ENCODE measurements around the gene NUP214. TPM values are rescaled to one million over a fixed set of nuclear protein-coding genes. Genes with fewer than 3 reads are reported as not detected.

NUP214 gene
- total RNA-seq: 10 to 100 TPM; 43.8 to 51.3 TPM

GRCh38 chr9:131125288-131126058 lies at the start of gene NUP214:
Gene NUP214, plus strand, starts transcription at chr9:131125586. Its CDS starts 119 bp downstream, at chr9:131125705.
- Mint-ChIP-seq H3K36me3 (ENCODE audit: low read depth) (peaks cover 29% of the 10 kb centered on the region), H3K27me3 (no peaks in the 10 kb centered on the region), H3K4me1 (peaks cover 35% of the 10 kb centered on the region), H3K9me3 (no peaks in the 10 kb centered on the region), H3K27ac (peak within 1 kb of the TSS; percentile 94), H3K4me3 (peak within 1 kb of the TSS; percentile 95)
- DNase-seq: peak; percentile 100
- ChIA-PET CTCF (interaction anchor here (0.5 to 1.7 kb wide), 4 partner anchors 10 to 211 kb away, joined by 3 to 6 read pairs (median 4); no protein-coding TSS in a partner anchor), POLR2A (interaction anchor here (0.6 to 2.2 kb wide), 45 partner anchors 8 to 1819 kb away, joined by 3 to 19 read pairs (median 4); partner anchors contain the start of genes AIF1L, DDX31, EXOSC2 and FAM78A)

- ChIA-PET CTCF (no interaction called here), POLR2A (no interaction called here)
- Mint-ChIP-seq H3K27me3 (no peaks in the 10 kb centered on the region), H3K4me1 (no peaks in the 10 kb centered on the region), H3K4me3 (no peak overlapping the region), H3K9me3 (no peaks in the 10 kb centered on the region), H3K36me3 (ENCODE audit: low read depth) (no peaks in the 10 kb centered on the region), H3K27ac (no peak overlapping the region)
- no peak for DNase-seq
These were observed 48.8 kb upstream of the NUP214 start for GRCh38 chr9:131076347-131077195.

DNA sequence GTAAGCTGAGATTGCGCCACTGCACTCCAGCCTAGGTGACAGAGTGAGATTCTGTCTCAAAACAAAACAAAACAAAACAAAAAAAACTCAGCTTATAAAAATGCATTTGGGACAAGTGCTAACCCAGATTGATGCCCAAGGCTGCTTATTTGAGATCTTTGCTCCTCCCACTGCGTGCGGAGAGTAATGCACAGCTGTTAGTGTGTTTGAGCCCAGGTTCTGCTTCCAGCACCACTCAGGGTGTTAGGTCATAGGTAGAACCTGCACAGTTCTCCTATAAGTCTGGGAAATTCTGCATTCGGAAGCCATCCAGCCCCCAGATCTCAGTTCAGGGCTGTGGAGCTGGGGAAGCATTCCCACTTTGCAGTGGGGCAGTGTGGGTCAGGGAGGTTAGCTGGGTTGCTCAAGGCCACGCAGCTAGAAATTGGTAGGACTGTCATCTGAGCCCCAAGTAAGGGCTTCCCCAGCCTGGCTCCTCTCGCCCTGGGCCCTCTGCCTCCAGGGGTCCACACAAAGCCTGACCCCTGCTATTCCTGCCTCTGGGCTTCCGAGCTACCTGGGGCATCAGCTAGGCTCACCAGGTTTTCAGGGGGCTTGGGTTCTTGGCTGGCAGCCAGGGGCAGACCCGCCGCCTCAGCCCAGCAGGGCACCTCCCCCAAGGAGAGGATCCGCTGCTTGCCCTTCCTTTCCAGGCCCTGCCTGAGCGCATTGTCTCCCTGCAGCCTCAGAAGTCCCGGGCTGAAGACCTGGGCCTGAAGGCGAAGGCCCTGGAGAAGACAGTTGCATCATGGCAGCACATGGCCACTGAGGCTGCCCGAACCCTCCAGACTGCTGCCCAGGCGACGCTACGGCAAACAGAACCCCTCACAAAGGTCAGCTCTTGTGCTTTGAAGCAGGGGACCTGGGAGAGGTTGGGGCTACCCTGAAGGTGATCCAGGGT lies 46.7 kb upstream of the NUP214 start:
- no peaks in the 10 kb centered on the region for H3K36me3 Mint-ChIP-seq (ENCODE audit: low read depth)
- no peak overlapping the region for H3K27ac Mint-ChIP-seq
- H3K4me1 Mint-ChIP-seq: no peaks in the 10 kb centered on the region
- ChIA-PET POLR2A (no interaction called here), CTCF (no interaction called here)
- no peaks in the 10 kb centered on the region for H3K9me3 Mint-ChIP-seq
- peaks cover 5% of the 10 kb centered on the region for H3K27me3 Mint-ChIP-seq
- no peak for DNase-seq
- H3K4me3 Mint-ChIP-seq: no peak overlapping the region

DNA sequence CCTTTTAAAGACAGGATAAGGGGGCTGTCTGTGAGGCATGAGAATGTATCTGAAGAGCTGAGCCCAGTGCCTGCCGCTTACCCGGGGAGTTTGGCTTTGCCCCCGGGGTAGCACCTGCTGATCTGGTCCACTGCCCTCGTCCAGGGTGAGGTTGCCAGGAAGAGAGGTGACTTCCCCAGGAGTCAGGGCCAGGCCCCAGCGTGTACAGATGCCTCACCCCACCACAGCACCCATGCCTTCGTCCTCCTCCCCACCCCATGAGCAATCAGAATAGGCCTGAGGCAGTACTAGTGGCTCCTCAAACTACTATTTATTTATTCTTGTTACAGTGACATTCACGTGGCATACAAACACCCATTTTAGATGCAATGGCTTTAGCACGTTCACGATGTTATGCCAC lies 44.8 kb upstream of the NUP214 start:
- H3K27ac Mint-ChIP-seq: no peak overlapping the region
- no peaks in the 10 kb centered on the region for H3K9me3 Mint-ChIP-seq
- no peaks in the 10 kb centered on the region for H3K36me3 Mint-ChIP-seq (ENCODE audit: low read depth)
- POLR2A ChIA-PET: interaction anchor here (1.2 kb wide), 1 partner anchor 45 kb away, joined by 3 read pairs; the partner anchor contains the start of gene NUP214
- no peaks in the 10 kb centered on the region for H3K4me1 Mint-ChIP-seq
- CTCF ChIA-PET: no interaction called here
- DNase-seq: no peak
- peaks cover 7% of the 10 kb centered on the region for H3K27me3 Mint-ChIP-seq
- no peak overlapping the region for H3K4me3 Mint-ChIP-seq

DNA sequence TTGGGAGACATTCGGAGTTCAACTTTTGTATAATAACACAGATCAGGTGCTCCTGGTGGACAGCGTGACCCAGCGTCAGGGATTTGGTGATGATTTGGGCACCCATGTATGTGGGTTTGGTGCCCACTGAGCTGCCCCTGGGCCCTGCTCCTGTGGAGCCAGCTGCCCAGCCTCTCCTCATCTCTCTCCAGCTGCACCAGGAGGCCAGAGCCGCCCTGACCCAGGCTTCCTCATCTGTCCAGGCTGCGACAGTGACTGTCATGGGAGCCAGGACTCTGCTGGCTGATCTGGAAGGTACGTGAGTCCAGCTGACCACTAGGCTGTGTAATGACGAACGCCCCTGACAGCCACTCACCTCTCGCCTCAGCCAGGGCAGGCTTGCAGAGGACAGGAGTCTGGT lies 43.5 kb upstream of the NUP214 start:
- ChIA-PET POLR2A (no interaction called here), CTCF (no interaction called here)
- Mint-ChIP-seq H3K36me3 (ENCODE audit: low read depth) (no peaks in the 10 kb centered on the region), H3K27me3 (peaks cover 7% of the 10 kb centered on the region), H3K27ac (no peak overlapping the region), H3K4me3 (no peak overlapping the region), H3K9me3 (no peaks in the 10 kb centered on the region), H3K4me1 (no peaks in the 10 kb centered on the region)
- no peak for DNase-seq

- Mint-ChIP-seq H3K4me1 (no peaks in the 10 kb centered on the region), H3K36me3 (ENCODE audit: low read depth) (no peaks in the 10 kb centered on the region), H3K4me3 (no peak overlapping the region), H3K9me3 (no peaks in the 10 kb centered on the region), H3K27me3 (peaks cover 7% of the 10 kb centered on the region), H3K27ac (no peak overlapping the region)
- CTCF ChIA-PET: interaction anchor here (1.1 kb wide), 1 partner anchor 37 kb away, joined by 3 read pairs; no protein-coding TSS in a partner anchor
- DNase-seq: no peak
- POLR2A ChIA-PET: no interaction called here
These were observed 42.4 kb upstream of the NUP214 start for GRCh38 chr9:131082774-131083512.

DNA sequence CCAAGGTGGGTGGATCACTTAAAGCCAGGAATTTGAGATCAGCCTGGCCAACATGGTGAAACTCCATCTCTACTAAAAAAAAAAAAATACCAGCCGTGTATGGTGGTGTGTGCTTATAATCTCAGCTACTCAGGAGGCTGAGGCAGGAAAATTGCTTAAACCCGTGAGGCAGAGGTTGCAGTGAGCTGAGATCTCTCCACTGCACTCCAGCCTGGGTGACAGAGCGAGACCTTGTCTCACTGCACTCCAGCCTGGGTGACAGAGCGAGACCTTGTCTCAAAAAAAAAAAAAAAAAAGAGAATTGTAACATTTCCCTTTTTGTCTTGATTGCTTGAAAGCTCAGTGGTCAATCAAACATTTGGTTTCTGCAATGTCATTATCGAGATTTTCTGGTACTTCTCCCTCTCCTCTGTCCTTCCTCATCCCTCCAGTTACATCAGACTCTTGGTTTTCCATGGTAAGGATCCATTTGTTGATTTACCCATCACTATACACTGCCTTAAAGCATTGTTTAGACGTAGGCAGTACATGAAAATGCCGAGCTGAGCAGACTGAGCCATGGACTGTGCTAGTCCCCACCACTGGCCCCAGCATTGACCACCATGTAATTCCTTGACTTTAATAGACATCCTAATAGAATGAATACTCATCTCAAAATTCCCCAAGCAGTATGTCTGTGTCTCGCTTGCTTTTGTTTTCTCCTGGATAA lies 40.6 kb upstream of the NUP214 start:
- ChIA-PET CTCF (interaction anchor here (1.2 to 1.4 kb wide), 2 partner anchors 10 to 27 kb away, joined by 3 to 4 read pairs; no protein-coding TSS in a partner anchor), POLR2A (no interaction called here)
- Mint-ChIP-seq H3K4me3 (no peak overlapping the region), H3K27ac (no peak overlapping the region), H3K36me3 (ENCODE audit: low read depth) (no peaks in the 10 kb centered on the region), H3K9me3 (no peaks in the 10 kb centered on the region), H3K27me3 (peaks cover 7% of the 10 kb centered on the region), H3K4me1 (no peaks in the 10 kb centered on the region)
- no peak for DNase-seq

DNA sequence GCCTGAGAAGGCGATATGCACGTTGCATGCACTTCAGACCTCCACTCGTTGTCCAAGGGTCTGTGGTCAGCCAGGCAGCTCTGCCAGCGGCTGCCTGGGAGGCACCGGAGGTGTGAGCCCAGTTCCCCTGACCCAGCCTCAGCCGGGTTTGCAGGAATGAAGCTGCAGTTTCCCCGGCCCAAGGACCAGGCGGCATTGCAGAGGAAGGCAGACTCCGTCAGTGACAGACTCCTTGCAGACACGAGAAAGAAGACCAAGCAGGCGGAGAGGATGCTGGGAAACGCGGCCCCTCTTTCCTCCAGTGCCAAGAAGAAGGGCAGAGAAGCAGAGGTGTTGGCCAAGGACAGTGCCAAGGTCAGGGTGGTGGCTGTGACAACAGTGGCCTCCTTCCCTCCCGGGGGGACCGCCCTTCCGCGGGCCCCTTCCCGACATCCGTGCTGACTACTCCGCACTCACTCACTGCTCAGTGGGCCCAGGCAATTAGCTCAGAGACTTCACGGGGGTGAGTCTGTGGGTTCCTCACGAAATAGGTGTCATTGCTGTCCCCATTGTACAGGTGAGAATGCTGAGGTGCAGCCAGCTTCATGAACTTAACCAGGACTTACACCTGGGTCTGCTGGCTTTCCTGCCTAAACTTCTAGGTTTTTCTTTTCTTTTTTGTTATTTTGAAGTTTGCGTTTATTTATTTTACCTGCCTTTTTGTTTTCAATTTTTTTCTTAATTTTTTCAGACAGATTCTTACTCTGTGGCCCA lies 39.8 kb upstream of the NUP214 start:
- H3K36me3 Mint-ChIP-seq (ENCODE audit: low read depth): no peaks in the 10 kb centered on the region
- H3K9me3 Mint-ChIP-seq: no peaks in the 10 kb centered on the region
- DNase-seq: no peak
- H3K27me3 Mint-ChIP-seq: peaks cover 7% of the 10 kb centered on the region
- POLR2A ChIA-PET: no interaction called here
- CTCF ChIA-PET: interaction anchor here (1.2 kb wide), 1 partner anchor 9 kb away, joined by 4 read pairs; no protein-coding TSS in a partner anchor
- no peak overlapping the region for H3K27ac Mint-ChIP-seq
- H3K4me1 Mint-ChIP-seq: no peaks in the 10 kb centered on the region
- H3K4me3 Mint-ChIP-seq: no peak overlapping the region

GRCh38 chr9:131087354-131087893 lies 38.0 kb upstream of the NUP214 start:
- H3K4me3 Mint-ChIP-seq: no peak overlapping the region
- DNase-seq: no peak
- H3K9me3 Mint-ChIP-seq: no peaks in the 10 kb centered on the region
- H3K27ac Mint-ChIP-seq: no peak overlapping the region
- peaks cover 4% of the 10 kb centered on the region for H3K27me3 Mint-ChIP-seq
- no peaks in the 10 kb centered on the region for H3K4me1 Mint-ChIP-seq
- no peaks in the 10 kb centered on the region for H3K36me3 Mint-ChIP-seq (ENCODE audit: low read depth)
- POLR2A ChIA-PET: interaction anchor here (1.0 kb wide), 1 partner anchor 38 kb away, joined by 4 read pairs; the partner anchor contains the start of gene NUP214
- CTCF ChIA-PET: no interaction called here

- no peaks in the 10 kb centered on the region for H3K36me3 Mint-ChIP-seq (ENCODE audit: low read depth)
These were observed 35.2 kb upstream of the NUP214 start for GRCh38 chr9:131090025-131090787.

More at GRCh38 chr9:131090025-131090787, 35.2 kb upstream of the NUP214 start:
- no peak overlapping the region for H3K4me3 Mint-ChIP-seq
- no peak for DNase-seq
- H3K27ac Mint-ChIP-seq: no peak overlapping the region
- H3K27me3 Mint-ChIP-seq: peaks cover 12% of the 10 kb centered on the region
- ChIA-PET CTCF (no interaction called here), POLR2A (no interaction called here)
- H3K4me1 Mint-ChIP-seq: no peaks in the 10 kb centered on the region
- no peaks in the 10 kb centered on the region for H3K9me3 Mint-ChIP-seq

Data from activated CD4-positive, alpha-beta memory T cell treated with anti-CD3 and anti-CD28 coated beads, Interleukin-2, amount 10 ng/mL, durations not matched to agents 7 days and 5 days (primary cell).